ENCODE measurements around the gene FLT3.
A peak's percentile ranks its signal among the peaks of the same experiment; 100 is the strongest.

Gene FLT3

GRCh38 chr13:27969082-27969865 lies 131.1 kb downstream of the FLT3 start, which contains the start of gene CDX2:
Gene CDX2, minus strand, starts transcription at chr13:27969315. Its CDS starts 309 bp downstream, at chr13:27969006.
- H3K4me1 ChIP-seq (ENCODE audit: control insufficient read depth in 5 of 5, insufficient read depth in 5 of 5, low read length in 5 of 5): peaks cover 0 to 28% (median 22%) of the 10 kb centered on the region in 5 donors
- H3K4me3 ChIP-seq (ENCODE audit: low read depth in 1 of 5, low read length in 5 of 5): peak within 1 kb of the TSS in 2 of 5 donors; percentile 28 to 29
- no peaks in the 10 kb centered on the region for H3K9me3 ChIP-seq (ENCODE audit: control insufficient read depth in 5 of 5, low read length in 5 of 5)
- H3K36me3 ChIP-seq (ENCODE audit: control insufficient read depth in 5 of 5, insufficient read depth in 5 of 5, low read length in 5 of 5): no peaks in the 10 kb centered on the region
- peaks cover 76 to 98% (median 88%) of the 10 kb centered on the region in 5 donors for H3K27me3 ChIP-seq (ENCODE audit: control insufficient read depth in 5 of 5, insufficient read depth in 4 of 5, low read length in 5 of 5)
- no peak within 1 kb of the TSS for H3K27ac ChIP-seq (ENCODE audit: low read depth, low read length)
- H3K9ac ChIP-seq (ENCODE audit: low read length in 5 of 5): no peak within 1 kb of the TSS

- H3K9ac ChIP-seq (ENCODE audit: low read length in 5 of 5): no peak overlapping the region
- no peaks in the 10 kb centered on the region for H3K9me3 ChIP-seq (ENCODE audit: control insufficient read depth in 5 of 5, low read length in 5 of 5)
- no peaks in the 10 kb centered on the region for H3K36me3 ChIP-seq (ENCODE audit: control insufficient read depth in 5 of 5, insufficient read depth in 5 of 5, low read length in 5 of 5)
- peaks cover 0 to 28% (median 22%) of the 10 kb centered on the region in 5 donors for H3K4me1 ChIP-seq (ENCODE audit: control insufficient read depth in 5 of 5, insufficient read depth in 5 of 5, low read length in 5 of 5)
- no peak overlapping the region for H3K27ac ChIP-seq (ENCODE audit: low read depth, low read length)
- H3K4me3 ChIP-seq (ENCODE audit: low read depth in 1 of 5, low read length in 5 of 5): peak overlapping the region in 2 of 5 donors; percentile 28 to 29
- peaks cover 69 to 92% (median 82%) of the 10 kb centered on the region in 5 donors for H3K27me3 ChIP-seq (ENCODE audit: control insufficient read depth in 5 of 5, insufficient read depth in 4 of 5, low read length in 5 of 5)
These were observed 131.9 kb downstream of the FLT3 start for GRCh38 chr13:27968316-27969081.

GRCh38 chr13:27967736-27968315 lies 132.6 kb downstream of the FLT3 start:
- no peak overlapping the region for H3K27ac ChIP-seq (ENCODE audit: low read depth, low read length)
- peak overlapping the region in 1 of 5 donors; percentile 29 for H3K4me3 ChIP-seq (ENCODE audit: low read depth in 1 of 5, low read length in 5 of 5)
- no peak overlapping the region for H3K9ac ChIP-seq (ENCODE audit: low read length in 5 of 5)

GRCh38 chr13:27967203-27967735 lies 133.1 kb downstream of the FLT3 start:
- H3K27me3 ChIP-seq (ENCODE audit: control insufficient read depth in 5 of 5, insufficient read depth in 4 of 5, low read length in 5 of 5): peaks cover 64 to 90% (median 82%) of the 10 kb centered on the region in 5 donors
- peaks cover 0 to 28% (median 22%) of the 10 kb centered on the region in 5 donors for H3K4me1 ChIP-seq (ENCODE audit: control insufficient read depth in 5 of 5, insufficient read depth in 5 of 5, low read length in 5 of 5)
- H3K9me3 ChIP-seq (ENCODE audit: control insufficient read depth in 5 of 5, low read length in 5 of 5): no peaks in the 10 kb centered on the region
- no peak overlapping the region for H3K9ac ChIP-seq (ENCODE audit: low read length in 5 of 5)
- no peaks in the 10 kb centered on the region for H3K36me3 ChIP-seq (ENCODE audit: control insufficient read depth in 5 of 5, insufficient read depth in 5 of 5, low read length in 5 of 5)
- no peak overlapping the region for H3K27ac ChIP-seq (ENCODE audit: low read depth, low read length)
- no peak overlapping the region for H3K4me3 ChIP-seq (ENCODE audit: low read depth in 1 of 5, low read length in 5 of 5)

More at GRCh38 chr13:27967736-27968315, 132.6 kb downstream of the FLT3 start:
- Histone ChIP-seq H3K36me3 (ENCODE audit: control insufficient read depth in 5 of 5, insufficient read depth in 5 of 5, low read length in 5 of 5) (no peaks in the 10 kb centered on the region), H3K9me3 (ENCODE audit: control insufficient read depth in 5 of 5, low read length in 5 of 5) (no peaks in the 10 kb centered on the region), H3K4me1 (ENCODE audit: control insufficient read depth in 5 of 5, insufficient read depth in 5 of 5, low read length in 5 of 5) (peaks cover 0 to 28% (median 22%) of the 10 kb centered on the region in 5 donors), H3K27me3 (ENCODE audit: control insufficient read depth in 5 of 5, insufficient read depth in 4 of 5, low read length in 5 of 5) (peaks cover 66 to 92% (median 80%) of the 10 kb centered on the region in 5 donors)

GRCh38 chr13:27966641-27967202 lies 133.7 kb downstream of the FLT3 start:
- Histone ChIP-seq H3K27ac (ENCODE audit: low read depth, low read length) (no peak overlapping the region), H3K9me3 (ENCODE audit: control insufficient read depth in 5 of 5, low read length in 5 of 5) (no peaks in the 10 kb centered on the region), H3K9ac (ENCODE audit: low read length in 5 of 5) (no peak overlapping the region), H3K4me3 (ENCODE audit: low read depth in 1 of 5, low read length in 5 of 5) (no peak overlapping the region), H3K36me3 (ENCODE audit: control insufficient read depth in 5 of 5, insufficient read depth in 5 of 5, low read length in 5 of 5) (no peaks in the 10 kb centered on the region), H3K4me1 (ENCODE audit: control insufficient read depth in 5 of 5, insufficient read depth in 5 of 5, low read length in 5 of 5) (peaks cover 0 to 28% (median 22%) of the 10 kb centered on the region in 5 donors), H3K27me3 (ENCODE audit: control insufficient read depth in 5 of 5, insufficient read depth in 4 of 5, low read length in 5 of 5) (peaks cover 58 to 87% (median 77%) of the 10 kb centered on the region in 5 donors)

GRCh38 chr13:27965740-27966640 lies 134.4 kb downstream of the FLT3 start:
- Histone ChIP-seq H3K4me3 (ENCODE audit: low read depth in 1 of 5, low read length in 5 of 5) (no peak overlapping the region), H3K9me3 (ENCODE audit: control insufficient read depth in 5 of 5, low read length in 5 of 5) (no peaks in the 10 kb centered on the region), H3K4me1 (ENCODE audit: control insufficient read depth in 5 of 5, insufficient read depth in 5 of 5, low read length in 5 of 5) (peaks cover 0 to 33% (median 25%) of the 10 kb centered on the region in 5 donors), H3K27me3 (ENCODE audit: control insufficient read depth in 5 of 5, insufficient read depth in 4 of 5, low read length in 5 of 5) (peaks cover 51 to 85% (median 70%) of the 10 kb centered on the region in 5 donors), H3K9ac (ENCODE audit: low read length in 5 of 5) (no peak overlapping the region), H3K36me3 (ENCODE audit: control insufficient read depth in 5 of 5, insufficient read depth in 5 of 5, low read length in 5 of 5) (no peaks in the 10 kb centered on the region), H3K27ac (ENCODE audit: low read depth, low read length) (no peak overlapping the region)

GRCh38 chr13:27965343-27965739 lies 135.0 kb downstream of the FLT3 start:
- no peak overlapping the region for H3K9ac ChIP-seq (ENCODE audit: low read length in 5 of 5)
- H3K36me3 ChIP-seq (ENCODE audit: control insufficient read depth in 5 of 5, insufficient read depth in 5 of 5, low read length in 5 of 5): no peaks in the 10 kb centered on the region
- no peak overlapping the region for H3K27ac ChIP-seq (ENCODE audit: low read depth, low read length)
- no peaks in the 10 kb centered on the region for H3K9me3 ChIP-seq (ENCODE audit: control insufficient read depth in 5 of 5, low read length in 5 of 5)
- H3K4me1 ChIP-seq (ENCODE audit: control insufficient read depth in 5 of 5, insufficient read depth in 5 of 5, low read length in 5 of 5): peaks cover 0 to 39% (median 32%) of the 10 kb centered on the region in 5 donors
- H3K4me3 ChIP-seq (ENCODE audit: low read depth in 1 of 5, low read length in 5 of 5): no peak overlapping the region
- H3K27me3 ChIP-seq (ENCODE audit: control insufficient read depth in 5 of 5, insufficient read depth in 4 of 5, low read length in 5 of 5): peaks cover 44 to 83% (median 68%) of the 10 kb centered on the region in 5 donors

- H3K4me1 ChIP-seq (ENCODE audit: control insufficient read depth in 5 of 5, insufficient read depth in 5 of 5, low read length in 5 of 5): peaks cover 0 to 44% (median 36%) of the 10 kb centered on the region in 5 donors
- H3K36me3 ChIP-seq (ENCODE audit: control insufficient read depth in 5 of 5, insufficient read depth in 5 of 5, low read length in 5 of 5): no peaks in the 10 kb centered on the region
- H3K27me3 ChIP-seq (ENCODE audit: control insufficient read depth in 5 of 5, insufficient read depth in 4 of 5, low read length in 5 of 5): peaks cover 41 to 83% (median 66%) of the 10 kb centered on the region in 5 donors
- H3K27ac ChIP-seq (ENCODE audit: low read depth, low read length): no peak overlapping the region
- H3K9me3 ChIP-seq (ENCODE audit: control insufficient read depth in 5 of 5, low read length in 5 of 5): no peaks in the 10 kb centered on the region
- H3K4me3 ChIP-seq (ENCODE audit: low read depth in 1 of 5, low read length in 5 of 5): no peak overlapping the region
- H3K9ac ChIP-seq (ENCODE audit: low read length in 5 of 5): no peak overlapping the region
These were observed 135.5 kb downstream of the FLT3 start for GRCh38 chr13:27964741-27965323.

All from subcutaneous abdominal adipose tissue (tissue), 5 donors.